KMS-11 (cell line): ENCODE data around the gene CARD6.
"Not testable (repeated sequence)": the region's sequence is repeated elsewhere in the genome, so short reads cannot be mapped to it uniquely, and the experiment has no call there.

ENCODE experiments used
- H2AFZ ChIP-seq: fragments of 200-600 bp; sonication (generic); 2 replicates; pipeline ENCODE4 v1.6.1; 2016; ENCODE audit warnings: antibody characterized with exemption, mixed run types, low read depth
- H3K27ac ChIP-seq: fragments of 200-600 bp; sonication (generic); 2 replicates; pipeline ENCODE4 v1.6.1; 2016; ENCODE audit warnings: mild to moderate bottlenecking, mixed run types
- H3K27me3 ChIP-seq: fragments of 200-600 bp; sonication (generic); 2 replicates; pipeline ENCODE4 v1.6.1; 2017; ENCODE audit warnings: mild to moderate bottlenecking, low read depth, mixed run types, moderate library complexity; ENCODE audit not compliant: insufficient read depth
- H3K36me3 ChIP-seq: fragments of 200-600 bp; sonication (generic); 2 replicates; pipeline ENCODE4 v1.6.1; 2017; ENCODE audit warnings: mild to moderate bottlenecking, mixed run types; ENCODE audit not compliant: insufficient read depth
- H3K4me1 ChIP-seq: fragments of 200-600 bp; sonication (generic); 2 replicates; pipeline ENCODE4 v1.6.1; 2016; ENCODE audit warnings: mild to moderate bottlenecking, low read depth, mixed run types; ENCODE audit not compliant: poor library complexity, severe bottlenecking
- H3K4me2 ChIP-seq: fragments of 200-600 bp; sonication (generic); 2 replicates; pipeline ENCODE4 v1.7.0; 2016; ENCODE audit warnings: mild to moderate bottlenecking, mixed run types
- H3K4me3 ChIP-seq: fragments of 200-600 bp; sonication (generic); IDR thresholded peaks from 2 replicates; pipeline ENCODE4 v1.6.1; 2017; ENCODE audit warnings: low read depth, low read length, mixed read lengths; ENCODE audit not compliant: insufficient read depth
- H3K79me2 ChIP-seq: fragments of 200-600 bp; sonication (generic); 2 replicates; pipeline ENCODE4 v1.6.1; 2016; ENCODE audit warnings: low read depth, mixed run types; ENCODE audit not compliant: insufficient read depth
- H3K9ac ChIP-seq: fragments of 200-600 bp; sonication (generic); 2 replicates; pipeline ENCODE4 v1.6.1; 2016; ENCODE audit warnings: mild to moderate bottlenecking, mixed run types
- H4K20me1 ChIP-seq: fragments of 200-600 bp; sonication (generic); 2 replicates; pipeline ENCODE4 v1.6.1; 2016; ENCODE audit warnings: mild to moderate bottlenecking, mixed run types; ENCODE audit not compliant: insufficient read depth
- TF ChIP-seq, protein P1 (sequence below): fragments of 200-600 bp; sonication (generic); conservative IDR thresholded peaks from 2 replicates; pipeline ENCODE4 v1.6.1; 2017; ENCODE audit warnings: low read depth, mild to moderate bottlenecking, antibody characterized with exemption, low read length, moderate library complexity, mixed read lengths

CARD6 gene

DNA sequence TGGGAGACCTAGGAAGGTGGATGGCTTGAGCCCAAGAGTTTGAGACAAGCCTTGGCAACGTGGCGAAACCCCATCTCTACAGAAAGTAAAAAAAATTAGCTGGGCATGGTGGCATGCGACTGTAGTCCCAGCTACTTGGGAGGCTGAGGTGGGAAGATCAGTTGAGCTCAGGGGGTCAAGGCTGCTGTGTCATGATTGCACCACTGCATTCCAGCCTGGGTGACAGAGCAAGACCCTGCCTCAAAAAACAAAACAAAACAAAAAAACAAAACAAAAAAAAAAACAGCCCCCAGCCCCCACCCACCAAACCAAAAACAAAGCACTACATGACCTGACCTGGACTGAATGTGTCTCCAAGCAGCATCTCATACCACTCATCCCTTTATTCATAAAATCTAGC, 34.8 kb downstream of the CARD6 start:
- peaks cover 4% of the 10 kb centered on the region for H3K4me1 ChIP-seq
- no peaks in the 10 kb centered on the region for H3K79me2 ChIP-seq
- TF ChIP-seq, protein P1, sequence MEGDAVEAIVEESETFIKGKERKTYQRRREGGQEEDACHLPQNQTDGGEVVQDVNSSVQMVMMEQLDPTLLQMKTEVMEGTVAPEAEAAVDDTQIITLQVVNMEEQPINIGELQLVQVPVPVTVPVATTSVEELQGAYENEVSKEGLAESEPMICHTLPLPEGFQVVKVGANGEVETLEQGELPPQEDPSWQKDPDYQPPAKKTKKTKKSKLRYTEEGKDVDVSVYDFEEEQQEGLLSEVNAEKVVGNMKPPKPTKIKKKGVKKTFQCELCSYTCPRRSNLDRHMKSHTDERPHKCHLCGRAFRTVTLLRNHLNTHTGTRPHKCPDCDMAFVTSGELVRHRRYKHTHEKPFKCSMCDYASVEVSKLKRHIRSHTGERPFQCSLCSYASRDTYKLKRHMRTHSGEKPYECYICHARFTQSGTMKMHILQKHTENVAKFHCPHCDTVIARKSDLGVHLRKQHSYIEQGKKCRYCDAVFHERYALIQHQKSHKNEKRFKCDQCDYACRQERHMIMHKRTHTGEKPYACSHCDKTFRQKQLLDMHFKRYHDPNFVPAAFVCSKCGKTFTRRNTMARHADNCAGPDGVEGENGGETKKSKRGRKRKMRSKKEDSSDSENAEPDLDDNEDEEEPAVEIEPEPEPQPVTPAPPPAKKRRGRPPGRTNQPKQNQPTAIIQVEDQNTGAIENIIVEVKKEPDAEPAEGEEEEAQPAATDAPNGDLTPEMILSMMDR, result no peak

GRCh38 chr5:40877371-40877988, 36.3 kb downstream of the CARD6 start:
- no peak overlapping the region for H3K4me3 ChIP-seq
- H3K9ac ChIP-seq, result no peak overlapping the region
- H3K27me3 ChIP-seq, result no peaks in the 10 kb centered on the region
- TF ChIP-seq, protein P1, result no peak
- H3K36me3 ChIP-seq, result no peaks in the 10 kb centered on the region
- peaks cover 4% of the 10 kb centered on the region for H3K4me1 ChIP-seq
- H3K4me2 ChIP-seq, result no peak overlapping the region
- no peak overlapping the region for H2AFZ ChIP-seq
- H4K20me1 ChIP-seq, result no peaks in the 10 kb centered on the region
- H3K27ac ChIP-seq, result no peak overlapping the region
- no peaks in the 10 kb centered on the region for H3K79me2 ChIP-seq

More for the DNA sequence above, 34.8 kb downstream of the CARD6 start:
- H3K4me3 ChIP-seq, result no peak overlapping the region
- H4K20me1 ChIP-seq, result no peaks in the 10 kb centered on the region
- H3K9ac ChIP-seq, result no peak overlapping the region
- H3K27me3 ChIP-seq, result no peaks in the 10 kb centered on the region
- H2AFZ ChIP-seq, result no peak overlapping the region
- H3K36me3 ChIP-seq, result no peaks in the 10 kb centered on the region
- no peak overlapping the region for H3K27ac ChIP-seq
- no peak overlapping the region for H3K4me2 ChIP-seq

DNA sequence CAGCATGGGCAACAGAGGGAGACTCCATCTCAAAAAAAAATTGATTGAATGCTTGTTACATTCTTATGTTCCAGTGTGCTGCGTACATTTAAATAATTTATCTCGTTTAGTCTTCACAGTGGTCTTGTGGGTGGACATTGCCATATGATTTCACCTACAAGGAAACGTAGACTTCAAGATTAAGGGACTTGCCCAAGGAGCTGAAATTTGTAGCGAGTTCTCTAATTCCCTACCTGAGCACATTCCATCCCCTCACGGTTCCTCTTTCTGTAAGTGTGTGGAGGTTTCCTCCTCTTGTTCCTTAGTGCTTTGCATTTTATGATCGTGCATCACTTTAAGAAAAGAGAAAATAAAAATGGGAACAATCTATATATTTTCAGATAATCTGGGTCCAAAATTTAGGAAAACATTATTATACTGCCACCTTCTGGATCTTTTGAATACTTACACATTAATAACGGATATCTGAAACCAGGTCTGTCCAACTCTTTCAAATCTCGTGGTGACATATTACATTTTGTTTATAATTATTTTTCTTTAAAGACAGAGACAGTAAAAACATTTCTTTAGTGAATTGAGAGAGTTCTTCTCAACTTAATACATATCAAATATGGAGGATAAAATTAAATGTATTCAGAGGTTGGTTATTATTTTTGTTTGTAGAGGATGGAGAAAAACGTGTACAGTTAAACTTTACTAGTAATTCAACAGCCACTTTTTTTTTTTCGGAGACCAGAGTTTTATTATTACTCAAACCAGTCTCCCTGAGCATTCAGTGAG, 38.2 kb downstream of the CARD6 start:
- Histone ChIP-seq H3K9ac (no peak overlapping the region), H2AFZ (peak overlapping the region; percentile 45), H3K4me1 (peaks cover 4% of the 10 kb centered on the region), H3K27ac (no peak overlapping the region), H4K20me1 (no peaks in the 10 kb centered on the region), H3K79me2 (no peaks in the 10 kb centered on the region), H3K27me3 (no peaks in the 10 kb centered on the region), H3K36me3 (no peaks in the 10 kb centered on the region), H3K4me3 (no peak overlapping the region), H3K4me2 (0 out of 2 replicates have a peak overlapping the region, but pooled peaks have one; percentile 8)
- TF ChIP-seq, protein P1, result peak; percentile 80

- no peaks in the 10 kb centered on the region for H3K36me3 ChIP-seq
These were observed 41.1 kb downstream of the CARD6 start for GRCh38 chr5:40882291-40882690.

DNA sequence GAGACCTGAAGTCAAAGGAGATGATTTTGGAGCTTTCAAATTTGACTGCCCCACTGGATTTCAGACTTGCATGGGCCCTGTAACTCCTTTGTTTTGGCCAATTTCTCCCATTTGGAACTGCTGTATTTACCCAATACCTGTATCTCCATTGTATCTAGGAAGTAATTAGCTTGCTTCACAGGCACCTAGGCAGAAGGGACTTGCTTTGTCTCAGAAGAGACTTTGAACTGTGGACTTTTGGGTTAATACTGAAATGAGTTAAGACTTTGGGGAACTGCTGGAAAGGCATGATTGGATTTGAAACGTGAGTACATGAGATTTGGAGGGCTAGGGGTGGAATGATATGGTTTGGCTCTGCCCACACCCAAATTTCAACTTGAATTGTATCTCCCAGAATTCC, 41.9 kb downstream of the CARD6 start:
- not testable (repeated sequence) for H3K36me3 ChIP-seq, H2AFZ ChIP-seq, H3K4me2 ChIP-seq, H3K4me1 ChIP-seq, H3K4me3 ChIP-seq, H3K27me3 ChIP-seq, H4K20me1 ChIP-seq, H3K27ac ChIP-seq, H3K9ac ChIP-seq, H3K79me2 ChIP-seq

More at GRCh38 chr5:40882291-40882690, 41.1 kb downstream of the CARD6 start:
- no peak overlapping the region for H3K4me2 ChIP-seq
- H2AFZ ChIP-seq, result no peak overlapping the region
- no peaks in the 10 kb centered on the region for H3K79me2 ChIP-seq
- peaks cover 4% of the 10 kb centered on the region for H3K4me1 ChIP-seq
- H3K27me3 ChIP-seq, result no peaks in the 10 kb centered on the region
- no peak overlapping the region for H3K9ac ChIP-seq
- H4K20me1 ChIP-seq, result no peaks in the 10 kb centered on the region
- H3K27ac ChIP-seq, result no peak overlapping the region
- TF ChIP-seq, protein P1, result no peak
- H3K4me3 ChIP-seq, result no peak overlapping the region

- H3K4me1 ChIP-seq, H3K27me3 ChIP-seq, H3K4me2 ChIP-seq, H3K4me3 ChIP-seq, H2AFZ ChIP-seq, H3K79me2 ChIP-seq, H4K20me1 ChIP-seq, H3K36me3 ChIP-seq, H3K9ac ChIP-seq, H3K27ac ChIP-seq: not testable (repeated sequence)
These were observed 54.6 kb downstream of the CARD6 start for GRCh38 chr5:40895440-40896425.
